GM19351 (cell line): ENCODE measurements around the gene TMEM207.
A peak's percentile ranks its signal among the peaks of the same experiment; 100 is the strongest.

Experiments used
- ATAC-seq: cut with Tn5 transposase; IDR thresholded peaks from one replicate; pipeline ENCODE4 v1.9.1; 2021; ENCODE audit warnings: mild to moderate bottlenecking, moderate library complexity; ENCODE audit not compliant: unreplicated experiment

The TMEM207 gene

DNA sequence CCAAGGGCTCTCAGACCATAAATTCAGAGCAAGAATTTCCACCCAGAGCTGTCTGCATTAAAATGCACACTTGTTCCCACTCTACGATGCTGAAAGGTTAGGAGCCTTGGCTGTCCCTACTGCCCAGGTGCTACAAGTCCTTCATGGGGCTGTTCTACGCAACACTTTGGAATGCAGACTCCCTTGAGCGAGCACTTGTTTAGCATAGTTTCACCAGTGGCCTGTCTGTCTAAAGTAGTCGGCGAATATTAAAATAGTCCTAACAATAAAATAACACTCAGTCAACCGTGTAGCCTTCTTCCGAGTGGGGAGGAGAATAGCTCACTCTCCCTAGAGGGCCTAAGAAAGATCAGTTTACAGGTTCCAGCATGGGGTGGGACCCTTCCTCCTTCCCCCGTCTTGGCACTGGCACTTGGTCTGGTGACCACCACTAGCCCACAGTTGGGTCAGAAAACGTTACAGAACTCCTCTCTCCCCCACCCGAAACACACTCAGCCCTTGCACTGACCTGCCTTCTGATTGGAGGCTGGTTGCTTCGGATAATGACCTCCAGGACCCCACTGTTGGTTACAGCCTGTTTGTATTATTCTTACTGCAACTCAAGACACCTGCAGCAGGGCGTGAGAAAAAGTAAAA, 62.0 kb downstream of the TMEM207 start, which contains the start of gene CLDN16:
TSS of gene CLDN16 (plus strand) at position 586 of the 636 bp plus-strand sequence. CDS start 167 bp downstream, outside the sequence.
- no peak for ATAC-seq

DNA sequence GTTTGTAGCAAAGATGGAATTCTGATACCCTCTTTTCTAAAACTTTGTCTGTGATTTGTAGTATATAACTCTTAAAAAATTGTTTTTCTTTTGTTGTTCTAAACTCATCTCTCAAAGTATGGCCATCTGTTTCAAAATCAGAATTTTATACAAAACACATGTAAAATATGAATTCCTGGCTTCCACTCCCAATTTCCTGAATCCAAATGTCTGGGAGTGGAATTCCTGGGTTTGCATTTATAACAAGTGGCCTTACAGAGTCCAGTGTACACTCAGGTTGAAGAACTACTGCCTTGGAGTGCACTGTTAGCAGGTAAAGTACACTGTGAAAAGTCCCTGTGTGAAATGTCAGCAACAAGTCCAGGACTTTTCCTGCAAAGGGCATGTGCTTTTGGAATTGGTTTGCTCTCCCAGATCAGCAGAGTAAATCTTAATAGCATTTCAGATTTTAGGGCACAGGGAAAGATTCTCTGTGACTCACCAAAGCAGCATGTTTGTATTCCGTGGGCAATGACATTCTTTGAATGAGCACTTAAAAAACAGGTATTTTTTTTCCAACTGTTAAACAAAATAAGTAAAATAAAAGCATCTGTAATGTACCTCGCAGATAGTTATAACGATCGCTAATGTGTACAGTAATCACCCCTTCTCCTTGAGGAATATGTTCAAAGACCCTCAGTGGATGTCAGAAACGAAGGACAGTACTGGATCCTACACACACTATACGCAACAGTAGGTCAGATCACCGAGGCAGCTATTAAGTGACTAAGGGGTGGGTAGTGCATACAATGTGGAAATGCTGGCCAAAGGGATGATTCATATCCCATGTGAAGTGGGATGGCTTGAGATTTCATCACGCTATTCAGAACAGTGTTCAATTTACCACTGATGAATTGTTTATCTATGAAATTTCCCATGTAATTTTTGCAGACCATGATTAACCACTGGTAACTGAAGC, 63.7 kb downstream of the TMEM207 start:
- no peak for ATAC-seq

DNA sequence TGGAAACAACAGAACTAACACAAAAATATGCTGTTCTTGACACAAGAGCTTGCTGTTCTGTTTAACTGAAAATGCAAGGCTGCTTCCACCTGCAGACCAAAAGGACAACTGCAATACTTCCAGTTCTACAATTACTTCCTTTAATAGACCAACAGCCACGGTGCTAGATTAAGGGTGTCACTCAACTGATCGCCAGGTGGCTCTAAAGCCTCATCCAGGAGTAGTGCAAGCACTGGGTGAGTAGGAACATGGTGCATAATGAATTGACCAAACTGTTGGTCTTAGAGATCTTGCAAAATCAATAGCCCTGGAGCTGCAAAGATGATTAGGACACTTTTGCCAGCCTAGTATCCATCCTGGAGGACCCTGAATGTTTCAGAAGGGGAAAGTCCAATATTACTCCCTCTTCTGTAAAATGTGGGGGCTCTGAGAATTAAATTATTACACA, 65.4 kb downstream of the TMEM207 start:
- ATAC-seq: peak; percentile 97

- ATAC-seq: no peak
Observed at GRCh38 chr3:190382082-190382481, 67.6 kb downstream of the TMEM207 start.

- ATAC-seq: no peak
Observed at GRCh38 chr3:190381441-190381840, 68.3 kb downstream of the TMEM207 start.

DNA sequence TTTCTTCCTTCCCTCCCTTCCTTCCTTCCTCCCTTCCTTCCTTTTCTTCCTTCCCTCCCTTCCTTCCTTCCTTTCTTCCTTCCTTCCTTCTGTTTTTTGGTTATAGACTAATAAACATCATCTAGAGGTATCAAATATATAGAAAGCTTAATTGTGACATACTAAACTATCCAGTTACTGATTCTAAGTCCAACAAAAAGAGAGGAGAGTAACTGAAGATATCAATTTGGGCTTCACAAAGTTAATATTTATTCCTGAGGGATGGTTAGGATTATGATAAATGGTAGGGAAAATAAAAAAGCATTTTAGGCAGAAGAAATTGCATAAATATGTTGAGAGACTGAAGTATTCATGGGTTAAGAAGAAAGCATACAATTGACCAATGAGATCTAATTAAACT, 69.5 kb downstream of the TMEM207 start:
- ATAC-seq: no peak
